Measurements from ENCODE around the gene RSPO4.

Gene RSPO4

DNA sequence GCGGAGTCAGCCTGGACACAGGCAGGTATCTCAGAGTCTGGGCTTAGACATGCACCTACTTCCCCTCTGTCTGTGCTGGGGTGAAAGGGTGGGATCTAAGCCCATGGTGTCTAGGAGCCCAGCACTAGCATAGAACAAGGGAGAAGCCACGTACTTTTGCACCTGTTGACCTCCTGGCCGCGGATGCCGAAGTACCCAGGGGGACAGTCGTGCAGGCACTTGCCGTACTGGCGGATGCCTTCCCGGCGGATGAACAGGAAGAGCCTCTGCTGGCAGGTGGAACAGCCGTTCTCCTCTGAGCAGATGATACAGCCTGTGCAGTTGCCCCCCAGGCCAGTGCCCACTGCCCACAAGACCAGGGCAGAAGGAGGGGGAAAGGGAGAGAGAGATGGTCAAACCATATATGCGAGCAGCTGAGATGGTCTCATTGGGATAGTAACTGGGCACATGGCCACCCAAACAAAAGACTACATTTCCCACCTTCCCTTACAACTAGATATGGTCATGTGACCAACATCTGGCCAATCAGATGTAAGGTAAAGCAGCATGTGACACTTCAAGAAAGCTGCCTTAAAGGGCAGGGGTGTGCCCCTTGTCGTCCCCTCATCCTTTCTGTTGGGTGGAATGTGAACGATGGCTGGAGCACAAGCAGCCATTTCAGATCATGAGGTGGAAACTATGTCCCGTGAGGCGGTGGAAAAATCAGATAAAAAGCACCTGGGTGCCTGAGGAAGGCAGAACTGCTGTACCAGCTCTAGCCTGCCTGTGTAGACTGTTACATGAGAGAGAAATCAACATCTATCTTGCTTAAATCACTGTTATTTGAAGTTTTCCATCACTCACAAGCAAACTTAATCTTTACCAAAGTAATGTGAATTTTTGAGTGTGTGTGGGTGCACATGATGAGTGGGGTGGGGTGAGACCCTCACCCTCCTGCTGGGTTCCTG, 34.0 kb downstream of the RSPO4 start:
- peak; percentile 8 for DNase-seq (ENCODE audit: low read depth)

DNA sequence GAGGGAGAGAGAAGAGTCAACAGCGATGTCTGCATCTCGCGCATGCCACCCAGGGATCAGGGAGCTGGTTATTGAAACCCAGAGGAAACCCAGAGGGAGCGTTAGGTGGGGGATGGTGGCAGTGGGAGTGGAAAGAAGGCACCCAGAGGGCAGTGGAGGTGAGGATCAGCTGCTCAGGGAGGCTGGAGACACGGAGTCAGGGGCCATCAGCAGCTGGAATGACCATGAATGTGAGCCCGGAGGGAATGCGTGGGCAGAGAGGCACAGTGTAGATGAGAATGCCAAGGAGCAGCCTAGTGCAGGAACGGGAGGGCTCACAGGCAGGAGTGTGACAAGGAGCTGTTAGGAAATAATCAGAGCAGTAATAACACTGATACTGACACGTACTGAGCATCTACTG, 36.2 kb downstream of the RSPO4 start:
- DNase-seq (ENCODE audit: low read depth): no peak

DNA sequence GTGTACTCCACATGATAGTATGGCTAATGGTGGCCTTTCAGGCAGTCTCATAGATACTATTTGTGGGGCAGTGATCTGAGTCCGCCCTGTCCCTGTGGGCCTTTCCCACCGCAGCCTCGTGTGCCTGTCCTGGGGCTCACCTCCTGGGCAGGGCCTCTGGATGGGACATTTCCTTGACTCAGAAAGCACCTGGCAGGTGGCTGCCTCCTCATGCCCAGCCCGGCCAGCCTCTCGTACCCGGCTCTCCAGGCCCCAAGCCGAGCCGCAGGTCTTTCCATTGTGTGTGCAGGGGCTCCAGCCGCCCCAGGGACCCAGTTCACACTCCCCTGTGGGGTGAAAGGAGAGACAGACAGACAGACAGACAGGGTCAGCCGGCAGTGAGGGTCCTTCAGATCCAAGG, 38.3 kb downstream of the RSPO4 start:
- no peak for DNase-seq (ENCODE audit: low read depth)

DNA sequence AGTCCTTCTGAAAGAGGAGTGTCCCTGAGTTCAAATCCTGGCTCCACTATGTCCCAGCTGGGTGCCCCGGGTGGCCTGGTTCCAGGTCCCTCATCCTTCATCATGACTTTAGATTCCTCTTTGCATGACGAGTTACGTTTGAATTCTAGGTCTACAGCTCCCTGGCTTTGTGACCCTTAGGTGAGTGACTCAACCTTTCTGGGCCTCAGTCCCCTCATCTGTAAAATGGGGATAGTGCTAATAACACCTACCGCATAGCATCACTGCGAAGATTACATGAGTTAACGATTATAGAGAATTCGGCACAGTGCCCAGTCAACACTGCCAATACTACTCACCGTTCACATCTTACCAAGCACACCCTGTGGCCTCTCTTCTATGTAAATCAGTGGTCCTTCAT, 39.4 kb downstream of the RSPO4 start:
- DNase-seq (ENCODE audit: low read depth): no peak

DNA sequence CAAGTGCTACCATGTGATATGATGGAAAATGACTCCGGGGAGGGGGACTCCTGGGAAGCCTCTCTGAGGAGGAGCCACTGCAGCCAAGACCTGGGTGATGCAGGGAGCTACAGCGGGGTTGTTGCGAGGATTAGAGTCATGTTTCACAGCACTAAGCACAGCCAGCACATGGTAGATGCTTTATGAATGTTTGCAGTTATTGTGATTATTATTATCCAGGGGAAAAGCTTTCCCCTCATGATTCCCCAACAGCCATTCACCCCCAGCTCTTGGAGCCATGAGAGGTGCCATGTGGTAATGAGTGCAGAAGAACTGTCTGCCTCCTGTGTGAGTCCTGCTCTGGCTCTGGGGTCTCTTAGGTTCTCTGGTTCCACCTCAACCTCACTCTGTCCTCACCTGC, 39.9 kb downstream of the RSPO4 start:
- no peak for DNase-seq (ENCODE audit: low read depth)

DNA sequence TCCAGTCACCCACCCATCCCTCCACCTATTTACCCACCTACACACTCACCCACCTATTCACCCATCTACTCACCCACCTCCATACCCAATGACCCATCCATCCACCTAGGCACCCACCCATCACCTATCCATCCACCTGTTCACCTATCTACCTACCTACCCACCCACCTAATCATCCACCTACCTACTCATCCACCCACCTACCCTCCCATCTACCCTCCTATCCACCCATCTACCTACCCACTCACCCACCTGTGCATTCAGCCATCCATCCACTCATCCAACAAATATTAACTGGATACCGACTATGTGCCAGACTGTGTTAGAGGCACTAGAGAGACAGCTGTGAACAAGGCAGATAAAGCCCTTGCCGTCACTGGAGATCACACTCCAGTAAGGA, 40.3 kb downstream of the RSPO4 start:
- DNase-seq (ENCODE audit: low read depth): no peak

DNA sequence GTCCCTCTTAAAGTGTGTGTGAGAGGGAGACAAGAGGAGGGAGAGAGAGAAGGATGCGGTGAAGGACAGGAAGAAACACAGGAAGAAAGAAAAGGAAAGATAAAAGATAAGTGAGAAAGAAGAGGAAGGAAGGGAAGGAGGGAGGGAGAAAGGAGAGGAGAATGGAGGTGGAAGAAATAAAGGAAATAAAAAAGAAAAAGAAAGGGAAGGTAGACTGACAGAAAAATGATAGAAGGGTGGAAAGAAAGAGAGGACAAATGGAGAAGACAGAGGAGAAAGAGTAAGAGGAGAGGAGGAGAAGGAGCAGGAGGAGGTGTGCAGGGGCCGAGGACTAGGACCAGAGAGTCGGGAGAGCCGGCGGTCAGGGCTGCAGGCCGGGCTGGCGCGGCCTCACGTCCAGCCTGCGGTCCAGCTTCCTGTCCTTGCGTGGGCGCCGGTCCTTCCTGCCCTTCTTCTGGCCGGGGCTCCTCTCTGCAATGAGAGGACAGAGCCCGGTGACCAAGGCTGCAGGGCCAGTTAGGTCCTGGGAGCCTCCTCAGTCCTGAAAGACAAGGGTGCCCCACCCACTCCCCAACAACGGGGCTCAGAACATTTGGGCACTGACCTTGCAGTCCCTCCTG, 42.0 kb downstream of the RSPO4 start:
- no peak for DNase-seq (ENCODE audit: low read depth)

DNA sequence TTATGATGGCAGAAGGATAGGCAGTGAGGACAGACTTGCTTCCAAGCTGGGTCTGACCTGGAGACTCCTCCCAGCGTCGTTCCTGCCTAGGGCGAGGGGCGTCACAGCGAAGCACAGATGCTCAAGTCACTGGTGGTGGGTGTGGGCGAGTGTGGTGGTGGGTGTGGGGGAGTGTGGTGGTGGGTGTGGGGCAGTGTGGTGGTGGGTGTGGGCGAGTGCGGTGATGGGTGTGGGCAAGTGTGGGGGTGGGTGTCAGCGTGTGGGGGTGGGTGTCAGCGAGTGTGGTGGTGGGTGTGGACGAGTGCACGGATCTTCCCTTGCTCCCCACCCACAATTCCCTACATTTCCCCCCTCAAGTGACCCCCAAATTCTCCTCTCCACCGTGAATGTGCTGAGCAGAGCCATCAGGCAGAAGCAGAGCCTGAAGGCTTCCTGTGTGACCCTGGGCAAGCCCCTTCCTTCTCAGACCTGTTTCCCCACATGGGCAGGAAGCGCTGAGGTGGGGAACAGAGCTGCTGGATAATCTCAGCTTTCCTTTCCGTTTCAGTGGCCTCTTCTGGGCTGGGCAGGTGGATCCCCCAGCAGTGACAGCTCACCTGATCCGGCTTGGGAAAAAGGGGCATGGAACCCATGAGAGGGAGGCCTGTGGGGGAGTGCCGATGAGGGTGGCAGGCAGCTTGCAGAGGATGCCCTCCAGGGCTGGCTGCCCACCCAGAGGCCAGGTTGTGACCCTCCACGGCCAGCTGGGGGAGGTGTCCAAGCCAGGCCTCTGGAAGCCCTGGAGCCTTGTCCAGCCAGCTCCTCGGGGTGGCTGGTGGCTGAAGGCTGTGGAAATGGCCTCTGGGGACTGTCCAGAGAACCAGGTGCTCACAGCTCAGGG, 42.9 kb downstream of the RSPO4 start:
- DNase-seq (ENCODE audit: low read depth): no peak

DNA sequence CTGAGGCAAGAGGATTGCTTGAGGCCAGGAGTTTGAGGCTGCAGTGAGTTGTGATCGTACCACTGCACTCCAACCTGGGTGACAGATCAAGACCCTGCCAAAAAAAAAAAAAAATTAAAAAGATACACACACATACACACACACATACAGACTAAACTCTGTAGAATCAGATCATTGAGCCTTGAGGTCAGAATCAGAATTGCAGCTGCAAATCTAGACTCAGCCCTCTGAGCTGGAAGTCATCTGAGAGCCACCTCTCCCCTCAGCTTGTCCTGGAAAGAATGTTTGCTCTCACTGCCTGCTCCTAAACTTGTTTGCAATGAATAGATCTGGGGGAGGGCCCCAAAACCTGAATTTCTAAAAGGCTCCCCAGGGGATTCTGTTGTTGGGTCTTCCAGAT, 44.6 kb downstream of the RSPO4 start:
- DNase-seq (ENCODE audit: low read depth): no peak

DNA sequence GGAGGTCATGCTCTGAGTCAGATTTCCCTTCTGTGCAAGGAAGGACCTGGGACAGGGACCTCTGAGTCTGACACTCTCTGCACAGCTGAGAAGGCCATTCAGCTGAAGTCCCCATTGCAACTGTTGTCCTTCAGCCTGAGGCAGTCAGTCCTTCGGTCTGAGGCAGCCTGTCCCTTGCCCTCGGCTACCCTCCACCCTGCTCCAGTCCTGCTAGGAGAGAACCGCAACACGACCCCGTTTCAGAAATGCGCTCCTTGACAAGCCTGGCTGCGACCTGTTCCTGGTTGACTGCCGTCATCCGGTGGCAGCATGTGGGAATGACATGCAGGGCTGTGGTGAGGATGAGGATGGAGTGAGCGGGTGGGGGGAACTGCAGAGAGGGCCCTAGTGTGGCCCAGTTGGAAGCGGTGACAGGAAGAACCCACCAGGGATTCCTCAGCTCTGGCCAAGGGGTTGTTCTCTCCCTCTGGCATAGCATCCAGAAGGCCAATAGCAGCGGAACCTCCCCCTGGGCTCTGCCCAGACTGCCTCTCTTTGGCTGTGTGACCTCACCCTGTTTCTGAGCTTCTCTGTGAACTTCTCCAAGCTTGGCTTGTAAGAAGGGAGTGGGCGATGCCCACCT, 45.7 kb downstream of the RSPO4 start:
- DNase-seq (ENCODE audit: low read depth): peak; percentile 3

DNA sequence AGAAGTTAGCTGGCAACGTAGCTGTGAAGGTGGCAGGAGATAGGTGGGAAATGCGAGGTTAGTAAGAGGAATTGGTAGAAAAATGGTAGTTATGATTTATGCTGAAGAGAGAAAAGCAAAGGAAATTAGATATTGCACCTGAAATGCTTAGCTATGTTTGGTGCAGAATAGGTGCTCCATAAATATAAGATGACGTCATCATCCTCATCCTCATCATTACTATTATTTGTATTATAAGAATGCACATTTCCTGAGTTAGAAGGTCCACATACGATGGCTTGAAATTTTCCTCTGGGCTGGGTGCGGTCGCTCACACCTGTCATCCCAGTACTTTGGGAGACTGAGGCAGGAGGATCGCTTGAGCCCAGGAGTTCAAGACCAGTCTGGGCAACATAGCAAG, 46.5 kb downstream of the RSPO4 start:
- DNase-seq (ENCODE audit: low read depth): no peak

DNA sequence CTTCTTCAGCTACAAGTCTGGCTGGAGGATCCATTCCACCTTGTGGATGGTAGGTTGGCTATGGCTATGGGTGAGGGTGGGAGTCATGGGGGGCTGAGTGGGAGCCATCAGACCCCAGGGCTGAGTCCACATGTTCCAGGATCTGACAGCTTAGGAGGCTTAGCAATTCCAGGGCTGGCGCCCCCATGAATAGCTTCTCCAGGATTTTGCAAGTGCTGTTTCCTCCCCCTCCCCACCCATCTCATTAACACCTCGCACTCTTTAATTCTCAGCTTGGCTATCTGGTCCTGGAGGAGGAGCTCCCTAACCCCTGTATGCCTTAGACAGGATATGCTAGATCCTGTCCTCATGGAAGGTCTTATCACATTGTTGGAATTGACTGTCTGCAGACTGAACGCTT, 47.0 kb downstream of the RSPO4 start:
- DNase-seq (ENCODE audit: low read depth): no peak

DNA sequence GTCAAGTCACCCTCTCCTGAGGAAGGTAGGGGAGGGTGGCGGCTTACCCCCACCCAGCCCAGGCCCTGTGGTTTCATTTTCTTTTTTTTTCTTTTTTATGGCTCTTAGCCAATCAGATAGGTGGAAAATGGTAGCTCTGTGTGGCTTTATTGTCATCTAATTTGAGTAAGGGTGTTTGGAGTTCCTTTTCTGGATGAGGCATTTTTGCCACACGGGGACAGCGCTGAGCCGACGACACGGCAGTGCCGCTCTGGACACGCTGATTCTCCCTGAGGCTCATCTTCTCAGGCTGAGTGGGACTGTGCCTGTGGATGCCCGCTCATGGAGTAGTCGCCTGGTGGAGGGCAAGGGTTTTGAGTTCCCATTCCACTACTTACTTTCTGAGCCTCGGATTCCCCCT, 48.4 kb downstream of the RSPO4 start:
- peak; percentile 6 for DNase-seq (ENCODE audit: low read depth)

DNA sequence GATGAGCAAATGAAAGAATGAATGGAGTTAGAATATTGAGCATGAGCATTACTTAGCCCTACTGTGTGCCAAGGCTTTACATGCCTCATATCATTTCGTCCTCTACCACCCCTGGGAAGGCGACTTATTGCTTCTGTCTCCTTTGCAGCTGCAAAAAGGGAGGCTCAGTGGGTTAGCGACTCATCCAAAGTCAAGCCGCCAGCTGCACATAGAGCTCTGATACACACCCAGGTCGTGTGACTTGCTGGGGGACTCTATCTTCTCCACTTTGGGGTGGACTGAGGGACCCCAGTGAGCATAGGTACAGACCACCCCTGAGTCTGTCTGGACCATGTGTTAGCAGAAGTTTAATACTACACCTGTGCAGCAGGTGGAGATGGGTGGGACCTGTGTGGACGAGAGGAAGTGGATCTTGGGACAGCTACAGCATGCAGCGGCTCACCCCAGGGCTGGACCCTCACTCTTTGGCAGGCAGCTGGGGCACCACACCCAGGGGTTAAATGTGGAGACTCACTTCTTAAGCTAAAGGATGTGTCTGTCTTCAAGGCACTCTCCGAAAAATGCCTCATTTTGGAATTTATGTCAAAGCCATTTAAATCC, 49.8 kb downstream of the RSPO4 start:
- DNase-seq (ENCODE audit: low read depth): no peak

DNA sequence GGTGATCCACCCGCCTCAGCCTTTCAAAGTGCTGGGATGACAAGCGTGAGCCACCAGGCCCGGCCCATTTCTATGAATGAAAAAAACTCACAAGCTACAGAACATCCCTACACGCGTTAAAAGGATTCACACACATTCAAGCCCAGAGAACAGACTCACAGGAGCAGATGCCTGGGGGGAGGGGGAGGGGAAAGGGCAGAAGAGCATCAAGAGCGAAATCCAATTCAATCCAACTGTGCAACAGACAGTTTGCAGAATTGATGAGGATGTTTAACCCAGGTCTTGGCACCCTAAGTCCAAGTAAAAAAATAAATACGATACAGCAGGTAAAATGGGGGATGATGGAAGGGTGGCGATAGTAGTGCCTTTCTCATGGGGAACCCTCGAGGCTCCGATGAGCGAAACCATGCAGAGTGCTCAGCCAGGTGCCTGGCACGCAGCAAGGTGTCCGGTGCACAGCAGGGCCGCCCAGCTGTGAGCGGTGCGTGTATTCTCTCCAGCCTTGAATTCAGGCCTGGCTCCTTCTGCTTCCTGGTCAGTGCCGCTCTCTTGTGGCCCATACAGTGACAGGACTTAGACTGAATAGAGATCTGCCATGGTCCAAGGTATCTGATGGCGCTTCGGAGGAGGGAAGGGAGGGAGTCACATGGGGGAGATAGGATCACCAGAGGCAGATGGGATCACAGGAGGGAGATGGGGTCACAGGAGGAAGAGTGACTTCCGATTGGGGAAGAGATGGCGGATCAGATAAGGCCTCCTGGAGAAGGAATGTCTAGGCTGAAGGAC, 50.5 kb downstream of the RSPO4 start:
- DNase-seq (ENCODE audit: low read depth): no peak

DNA sequence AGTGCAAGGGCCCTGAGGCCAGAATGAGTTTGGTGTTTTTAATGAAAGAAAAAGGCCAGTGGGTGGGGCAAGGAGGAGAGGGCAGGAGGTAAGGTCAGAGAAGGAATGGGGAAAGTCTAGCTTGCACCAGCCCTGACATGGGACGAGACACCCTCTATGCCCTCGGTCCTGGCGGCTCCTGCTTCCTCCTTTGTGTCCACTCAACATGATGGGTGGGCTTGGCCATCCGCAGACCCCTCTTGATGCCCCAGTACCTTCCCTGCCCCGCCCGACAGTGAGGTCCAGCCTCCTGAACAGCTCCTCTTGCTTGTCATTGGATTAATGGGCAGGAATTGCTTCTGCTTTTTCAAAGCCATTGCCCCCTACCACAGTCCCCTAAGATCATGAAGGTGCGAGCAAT, 52.4 kb downstream of the RSPO4 start:
- no peak for DNase-seq (ENCODE audit: low read depth)

DNA sequence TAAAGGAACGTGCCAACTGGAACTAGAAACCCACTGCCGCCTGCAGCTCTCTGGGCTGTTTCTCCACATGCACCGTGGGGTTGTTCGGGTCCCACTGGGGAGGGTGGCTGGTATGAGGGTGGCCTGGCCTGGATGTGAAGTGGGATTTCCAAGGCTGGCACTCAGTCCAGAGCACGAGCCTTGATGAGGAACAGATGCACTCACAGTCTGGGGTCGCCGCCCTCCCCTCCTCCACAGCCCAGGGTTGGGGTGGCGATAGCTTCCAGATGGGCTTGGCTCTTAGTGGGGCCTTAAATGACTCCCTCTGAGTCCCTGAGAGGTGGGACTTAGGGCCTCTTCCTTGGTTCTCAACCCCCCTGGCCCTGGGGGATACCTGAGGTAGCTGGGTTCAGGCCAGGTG, 55.3 kb downstream of the RSPO4 start:
- no peak for DNase-seq (ENCODE audit: low read depth)

DNA sequence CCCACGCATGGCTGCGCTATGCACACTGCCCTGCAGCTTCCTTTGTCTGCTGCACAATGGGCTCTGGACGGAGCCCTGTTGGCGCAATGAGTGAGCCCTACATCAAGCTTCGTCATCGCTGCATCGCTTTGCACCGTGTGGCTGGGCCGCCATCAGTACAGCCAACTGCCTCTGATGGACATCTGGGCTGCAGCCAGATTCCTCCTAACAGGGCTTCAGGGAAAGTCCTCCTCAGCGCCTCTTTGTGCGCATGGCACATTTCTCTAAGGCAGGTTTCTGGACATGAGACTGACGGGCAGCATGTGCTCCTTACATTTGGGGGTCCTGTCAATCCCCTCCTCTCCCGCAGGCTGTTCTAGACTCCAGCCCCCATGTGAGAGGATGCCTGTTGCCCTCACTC, 56.3 kb downstream of the RSPO4 start:
- no peak for DNase-seq (ENCODE audit: low read depth)

DNA sequence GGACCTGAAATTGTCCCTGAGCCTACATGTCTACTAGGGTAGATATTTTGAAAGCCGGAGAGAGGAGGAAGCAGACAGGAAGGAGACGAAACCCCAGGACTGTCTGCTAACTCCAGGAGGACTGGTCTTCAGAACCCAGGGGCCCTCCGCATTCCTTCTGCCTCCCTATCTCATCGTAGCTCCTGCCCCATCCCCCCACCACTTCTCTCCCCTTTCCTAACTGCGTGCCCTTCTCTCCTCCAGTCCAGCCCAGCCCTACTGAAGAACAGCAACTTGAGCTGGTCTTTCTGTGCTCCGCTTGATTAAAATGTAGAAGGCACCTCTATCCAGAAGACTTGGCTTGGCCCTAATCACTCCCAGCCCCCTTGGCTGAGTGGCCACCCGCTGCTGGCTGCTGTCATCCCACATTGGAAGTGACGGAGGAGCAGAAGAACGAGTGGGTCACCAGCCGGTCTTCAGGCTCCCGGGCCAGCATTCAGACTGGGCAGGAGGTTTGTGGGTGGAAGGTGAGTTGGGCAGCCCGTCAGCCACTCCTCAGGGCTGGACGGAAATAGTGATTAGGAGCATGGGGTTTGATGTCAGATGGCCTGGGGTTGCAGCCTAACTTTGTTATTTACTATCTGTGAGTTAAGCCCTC, 57.2 kb downstream of the RSPO4 start:
- no peak for DNase-seq (ENCODE audit: low read depth)

DNA sequence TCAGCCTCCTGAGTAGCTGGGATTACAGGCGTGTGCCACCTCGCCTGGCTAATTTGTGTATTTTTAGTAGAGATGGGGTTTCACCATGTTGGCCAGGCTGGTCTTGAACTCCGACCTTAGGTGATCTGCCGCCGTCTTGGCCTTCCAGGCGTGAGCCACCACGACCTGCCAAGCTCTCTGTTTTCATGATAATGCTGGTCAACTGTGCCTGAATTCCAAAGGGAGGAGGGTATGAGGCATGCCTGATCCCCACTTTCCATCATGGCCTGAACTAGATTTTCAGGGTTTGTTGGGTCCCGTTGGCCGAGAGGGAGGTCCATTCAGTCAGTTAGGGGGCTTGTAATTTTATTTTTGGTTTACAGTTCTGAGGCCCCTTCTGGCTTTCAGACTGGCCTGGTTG, 58.0 kb downstream of the RSPO4 start:
- no peak for DNase-seq (ENCODE audit: low read depth)

DNA sequence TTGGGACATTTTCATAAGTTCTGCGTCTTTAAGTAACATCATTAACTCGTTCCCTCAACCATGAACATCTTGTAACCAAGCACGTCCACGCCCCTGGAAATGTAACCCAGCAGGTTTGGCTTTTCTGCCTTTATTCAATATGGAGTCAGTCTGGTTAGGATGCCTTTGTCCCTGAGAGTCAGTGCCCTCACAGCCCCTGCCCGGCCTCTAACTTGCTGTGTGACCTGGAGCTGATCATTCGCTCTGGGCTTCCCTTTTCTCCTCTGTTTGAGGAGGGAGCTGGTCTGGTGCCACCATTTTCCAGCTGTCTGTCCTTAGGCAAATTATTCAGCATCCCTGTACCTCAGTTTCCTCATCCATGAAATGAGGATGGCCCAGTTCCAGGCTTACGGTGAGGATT, 59.5 kb downstream of the RSPO4 start:
- no peak for DNase-seq (ENCODE audit: low read depth)
